Activated naive CD4-positive, alpha-beta T cell treated with anti-CD3 and anti-CD28 coated beads, Interleukin-2, amount 50 U/mL, for 16 hours (primary cell): ENCODE results near the gene DESI1.
"Not testable (repeated sequence)": the region's sequence is repeated elsewhere in the genome, so short reads cannot be mapped to it uniquely, and the experiment has no call there.

Experiments
- DNase-seq: peaks from one replicate; pipeline ENCODE4 v3.0.0-alpha.2; 2020

DESI1 gene

GRCh38 chr22:41631615-41632014 lies 10.8 kb upstream of the DESI1 start:
- not testable (repeated sequence) for DNase-seq

- DNase-seq: not testable (repeated sequence)
These were observed 10.3 kb upstream of the DESI1 start for GRCh38 chr22:41631115-41631514.

- no peak for DNase-seq
These were observed 4.7 kb upstream of the DESI1 start for GRCh38 chr22:41625577-41625976.

- no peak for DNase-seq
These were observed 1.0 kb upstream of the DESI1 start for GRCh38 chr22:41621911-41622179.

- DNase-seq: peak; percentile 99
These were observed 462 bp upstream of the DESI1 start, which contains the start of gene XRCC6 for GRCh38 chr22:41621099-41621910. Gene XRCC6, plus strand, starts transcription at chr22:41621295. Its CDS starts 710 bp downstream, at chr22:41622005.

- DNase-seq: peak; percentile 63
These were observed 759 bp downstream of the DESI1 start for GRCh38 chr22:41619979-41620588.

GRCh38 chr22:41613456-41613855 lies 7.4 kb downstream of the DESI1 start:
- DNase-seq: no peak

GRCh38 chr22:41612603-41613306 lies 8.1 kb downstream of the DESI1 start:
- DNase-seq: no peak

- no peak for DNase-seq
These were observed 12.5 kb downstream of the DESI1 start for GRCh38 chr22:41608386-41608785.

- DNase-seq: no peak
These were observed 16.9 kb downstream of the DESI1 start for GRCh38 chr22:41603873-41604332.

GRCh38 chr22:41600976-41601375 lies 19.9 kb downstream of the DESI1 start:
- DNase-seq: no peak

GRCh38 chr22:41598891-41599635 lies 21.8 kb downstream of the DESI1 start:
- DNase-seq: no peak

- no peak for DNase-seq
These were observed 22.8 kb downstream of the DESI1 start for GRCh38 chr22:41598081-41598480.

- no peak for DNase-seq
These were observed 23.2 kb downstream of the DESI1 start for GRCh38 chr22:41597635-41597953.

GRCh38 chr22:41596776-41597634 lies 23.8 kb downstream of the DESI1 start:
- no peak for DNase-seq

GRCh38 chr22:41595703-41596102 lies 25.1 kb downstream of the DESI1 start:
- no peak for DNase-seq

- DNase-seq: not testable (repeated sequence)
These were observed 27.4 kb downstream of the DESI1 start for GRCh38 chr22:41593336-41593960.

- peak; percentile 100 for DNase-seq
These were observed 31.2 kb downstream of the DESI1 start, which contains the start of gene PMM1 for GRCh38 chr22:41589391-41590241. Gene PMM1, minus strand, starts transcription at chr22:41589840. Its CDS starts 35 bp downstream, at chr22:41589805.

- DNase-seq: no peak
These were observed 33.5 kb downstream of the DESI1 start for GRCh38 chr22:41587347-41587723.

GRCh38 chr22:41585898-41586297 lies 34.9 kb downstream of the DESI1 start:
- DNase-seq: no peak

GRCh38 chr22:41584881-41585280 lies 36.0 kb downstream of the DESI1 start:
- DNase-seq: no peak
